HG03025 (cell line): ENCODE data around the gene CFAP100.

Experiments
- ATAC-seq: cut with Tn5 transposase; IDR thresholded peaks from one replicate; pipeline ENCODE4 v1.9.1; 2021; ENCODE audit warnings: mild to moderate bottlenecking, moderate library complexity; ENCODE audit not compliant: unreplicated experiment, low FRiP score

Gene CFAP100

DNA sequence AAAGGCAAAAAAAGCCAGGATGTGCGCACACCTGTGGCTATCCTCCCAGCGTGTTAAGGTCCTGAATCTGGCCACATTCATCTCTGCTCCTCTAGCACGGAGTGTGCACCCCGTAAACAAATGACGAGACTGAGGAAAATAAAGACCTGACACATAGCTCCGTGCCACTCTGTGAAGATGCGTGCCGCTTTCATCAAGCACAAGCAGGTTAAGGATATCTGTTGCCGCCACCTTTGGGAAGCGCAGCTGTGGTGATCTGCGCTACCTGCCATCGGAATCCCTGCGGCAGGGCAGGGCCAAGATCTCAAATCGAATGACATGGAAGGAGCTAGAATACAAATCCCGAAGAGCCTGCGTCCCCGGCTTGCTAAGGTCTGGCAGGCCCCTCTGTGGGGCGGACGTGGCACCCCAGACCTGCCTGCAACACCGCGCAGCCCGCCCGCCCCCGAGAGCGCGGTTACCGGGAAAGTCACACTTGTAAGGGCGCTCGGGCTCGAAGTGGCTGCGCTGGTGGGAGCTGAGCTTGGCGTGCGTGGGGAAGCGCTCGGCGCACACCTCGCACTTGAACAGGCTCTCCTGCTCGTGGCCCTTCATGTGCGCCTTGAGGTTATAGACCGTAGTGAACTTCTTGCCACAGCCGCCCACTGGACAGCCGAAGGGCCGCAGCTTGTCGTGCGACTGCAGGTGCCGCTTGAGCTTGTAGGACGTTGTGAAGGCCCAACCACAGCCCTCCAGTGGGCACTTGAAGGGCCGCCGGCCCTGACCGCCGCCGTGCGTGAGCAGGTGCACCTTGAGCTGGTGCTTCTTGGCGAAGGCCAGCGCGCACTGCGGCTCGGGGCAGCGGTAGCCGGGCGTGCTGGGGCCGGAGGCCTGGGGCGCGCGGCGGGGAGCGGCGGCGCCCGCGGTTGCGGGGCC lies 80.0 kb downstream of the CFAP100 start:
- ATAC-seq = peak; percentile 18

DNA sequence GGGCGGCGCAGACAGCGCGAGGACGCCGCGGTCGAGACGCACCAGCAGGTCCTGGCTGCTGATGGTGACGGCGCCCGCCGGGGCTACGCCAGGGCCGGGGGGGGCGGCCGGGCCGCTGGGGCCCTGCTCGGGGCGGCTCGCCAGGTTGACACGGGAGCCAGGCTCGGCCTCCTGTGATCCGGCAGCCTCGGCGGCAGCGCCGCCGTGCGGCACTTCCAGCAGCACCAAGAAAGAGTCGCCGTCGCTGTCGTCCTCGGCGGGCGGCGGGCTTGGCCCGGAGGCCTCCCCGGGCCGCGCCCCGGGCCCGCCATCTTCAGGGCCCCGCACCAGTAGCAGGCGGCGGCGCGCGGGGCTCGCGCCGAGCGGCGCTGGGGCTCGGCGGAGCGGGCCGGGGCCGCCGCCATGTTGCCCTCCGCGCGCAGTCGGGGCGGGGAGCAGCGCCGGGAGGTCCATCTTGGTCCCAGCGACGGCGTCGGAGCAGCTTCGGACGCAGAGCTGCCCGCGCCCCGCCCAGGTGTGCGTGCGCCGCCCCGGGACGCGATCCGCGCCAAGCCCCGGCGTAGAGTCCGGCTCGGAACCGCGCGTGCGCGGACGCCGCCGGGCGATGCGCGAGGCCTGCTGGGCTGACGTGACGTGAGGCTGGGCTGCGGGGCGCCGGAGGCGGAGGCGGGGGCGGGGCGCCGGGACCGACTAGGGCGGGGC lies 80.9 kb downstream of the CFAP100 start, which contains the start of gene ZXDC:
Gene ZXDC, minus strand, starts transcription at position 479 of the 702 bp plus-strand sequence. Its CDS starts 26 bp downstream, at position 453.
- peak; percentile 80 for ATAC-seq

DNA sequence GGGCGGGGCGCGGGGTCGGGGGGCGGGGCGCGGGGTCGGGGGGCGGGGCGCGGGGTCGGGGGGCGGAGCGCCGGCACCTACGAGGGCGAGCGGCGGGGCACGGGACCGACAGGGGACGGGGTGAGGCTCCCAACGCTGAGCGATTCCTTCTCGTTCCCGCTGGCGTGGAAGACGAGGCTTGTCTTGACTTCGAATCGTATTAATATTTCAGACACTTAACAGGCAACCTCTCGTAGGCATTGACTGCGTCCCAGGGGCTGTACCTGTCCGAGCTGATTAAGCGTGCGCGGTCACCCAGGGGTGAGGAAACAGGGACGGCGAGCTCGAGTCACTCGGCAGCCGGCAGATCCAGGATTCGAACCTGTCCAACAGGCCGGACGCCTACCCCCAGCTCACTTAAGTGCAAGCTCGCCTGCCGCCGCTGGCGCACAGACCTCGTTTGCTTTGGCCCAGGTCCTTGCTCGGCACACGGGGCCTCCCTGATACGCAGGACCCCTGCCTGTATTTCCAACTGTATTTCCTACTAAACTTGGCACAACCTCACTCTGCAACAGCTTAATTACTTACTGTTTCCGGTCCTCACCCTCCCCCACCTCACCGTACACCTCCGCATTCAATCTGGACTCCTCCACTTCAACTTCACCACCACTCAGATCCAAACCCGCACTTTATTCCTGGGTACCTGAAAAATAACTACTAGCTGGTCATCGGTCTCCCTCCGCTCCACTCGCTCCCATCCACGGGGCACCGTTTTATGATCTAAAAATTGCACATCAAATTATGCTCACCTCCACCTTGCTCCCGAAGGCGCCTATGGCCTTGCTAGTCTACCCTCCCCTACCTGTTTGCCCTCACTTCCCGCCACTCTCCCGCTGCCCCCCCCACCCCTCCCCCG lies 81.7 kb downstream of the CFAP100 start:
- ATAC-seq = peak; percentile 29

DNA sequence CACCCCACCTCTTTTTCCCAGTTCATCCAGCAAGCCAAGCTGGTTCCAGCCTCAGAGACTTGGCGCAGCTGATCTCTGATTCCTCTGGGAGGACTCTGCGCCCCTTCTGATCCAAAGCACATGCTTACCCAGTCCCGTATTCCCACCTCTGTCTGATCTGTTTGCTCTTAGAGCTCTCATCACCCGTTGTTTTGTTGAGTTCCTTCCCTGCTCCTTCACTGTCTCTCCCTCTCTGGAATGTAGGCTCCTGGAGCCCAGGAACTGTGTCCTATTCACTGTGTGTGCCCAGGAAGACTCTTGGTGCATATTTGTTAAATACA lies 82.3 kb downstream of the CFAP100 start:
- no peak for ATAC-seq

DNA sequence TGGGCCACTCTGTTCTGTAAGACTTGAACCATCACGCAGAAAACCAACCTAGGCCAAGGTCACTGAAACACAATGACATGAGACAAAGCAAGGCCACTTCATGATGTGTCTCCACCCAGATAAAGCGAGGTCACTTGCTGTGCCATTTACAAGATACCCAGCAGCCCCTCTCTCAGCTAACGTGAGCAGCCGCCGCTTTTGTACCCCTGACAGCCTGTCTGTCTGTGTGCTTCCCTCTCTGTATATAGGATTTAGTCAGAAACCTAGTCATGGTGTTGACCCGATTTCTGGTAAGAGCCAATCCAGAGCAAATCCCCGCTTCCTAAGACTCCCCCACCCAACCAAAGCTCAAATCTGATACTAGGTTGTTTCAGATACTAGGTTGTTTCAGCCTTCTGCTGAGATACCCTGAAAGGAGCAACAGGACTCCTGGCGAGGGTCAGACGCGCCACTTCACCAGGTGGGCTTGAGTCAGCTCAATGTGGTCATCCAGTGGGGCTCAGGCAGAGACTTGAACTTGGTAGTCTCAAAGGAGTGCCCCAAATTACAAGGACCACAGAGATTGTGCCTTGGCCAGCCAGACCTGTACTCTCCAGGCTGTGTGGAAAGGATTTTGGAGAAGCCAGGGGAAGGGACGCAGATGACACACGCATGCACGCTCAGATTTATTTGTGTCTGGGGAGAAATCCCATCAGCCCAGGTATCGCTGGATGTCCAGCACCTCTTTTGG lies 84.0 kb downstream of the CFAP100 start:
- ATAC-seq = no peak

DNA sequence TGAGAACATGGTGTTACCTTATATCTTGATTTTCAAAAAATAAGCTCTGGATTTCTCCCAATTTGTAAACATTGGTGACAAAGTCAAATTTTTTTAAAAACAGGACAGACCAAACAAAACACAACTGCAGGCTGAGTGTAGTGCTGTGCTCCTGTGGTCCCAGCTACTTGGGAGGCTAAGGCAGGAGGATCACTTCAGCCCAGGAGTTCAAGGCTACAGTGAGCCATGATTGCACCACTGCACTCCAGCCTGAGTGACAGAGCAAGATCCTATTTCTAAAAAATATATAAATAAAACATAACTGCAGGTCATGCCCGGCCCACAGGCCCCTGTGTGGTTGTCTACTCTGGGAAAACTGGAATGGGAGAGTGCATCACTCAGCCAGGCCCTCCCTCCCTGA lies 84.9 kb downstream of the CFAP100 start:
- no peak for ATAC-seq

DNA sequence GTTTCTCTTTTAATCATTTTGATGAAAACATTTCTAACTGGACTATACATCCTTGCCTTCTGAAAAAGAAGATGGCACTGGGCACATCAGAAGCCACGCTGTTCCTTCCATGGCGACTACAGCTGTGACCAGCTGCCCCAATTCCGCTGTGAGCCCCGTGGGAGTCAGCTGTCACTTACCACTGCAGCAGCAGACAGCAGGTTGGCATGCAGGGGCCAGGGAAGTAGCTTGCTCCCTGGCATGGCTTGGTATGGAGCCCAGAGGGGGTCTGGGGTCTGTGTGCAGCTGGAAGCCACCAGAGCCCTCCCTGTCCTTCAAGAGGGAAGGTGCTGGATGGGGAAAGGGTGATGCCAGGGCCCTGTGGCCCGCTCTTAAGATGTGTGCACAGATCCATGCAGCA lies 85.5 kb downstream of the CFAP100 start:
- ATAC-seq = no peak

DNA sequence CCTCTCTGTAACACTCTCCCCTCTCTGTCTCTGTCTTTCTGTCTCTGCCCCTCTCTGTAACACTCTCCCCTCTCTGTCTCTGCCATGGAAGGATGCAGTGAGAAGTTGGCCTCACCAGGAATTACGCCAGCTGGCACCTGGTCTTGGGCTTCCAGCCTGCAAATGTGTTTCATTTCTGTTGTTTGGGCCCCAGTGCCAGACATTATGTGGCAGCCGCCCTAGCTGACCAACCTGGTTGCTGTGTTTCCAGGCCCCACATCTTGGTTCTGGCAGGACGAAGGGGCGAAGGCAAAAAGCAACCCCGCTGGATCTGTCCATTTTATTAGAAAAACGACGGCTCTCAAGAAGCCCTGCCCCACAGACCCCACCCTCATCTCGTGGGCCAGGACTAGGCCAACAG lies 86.2 kb downstream of the CFAP100 start:
- no peak for ATAC-seq

DNA sequence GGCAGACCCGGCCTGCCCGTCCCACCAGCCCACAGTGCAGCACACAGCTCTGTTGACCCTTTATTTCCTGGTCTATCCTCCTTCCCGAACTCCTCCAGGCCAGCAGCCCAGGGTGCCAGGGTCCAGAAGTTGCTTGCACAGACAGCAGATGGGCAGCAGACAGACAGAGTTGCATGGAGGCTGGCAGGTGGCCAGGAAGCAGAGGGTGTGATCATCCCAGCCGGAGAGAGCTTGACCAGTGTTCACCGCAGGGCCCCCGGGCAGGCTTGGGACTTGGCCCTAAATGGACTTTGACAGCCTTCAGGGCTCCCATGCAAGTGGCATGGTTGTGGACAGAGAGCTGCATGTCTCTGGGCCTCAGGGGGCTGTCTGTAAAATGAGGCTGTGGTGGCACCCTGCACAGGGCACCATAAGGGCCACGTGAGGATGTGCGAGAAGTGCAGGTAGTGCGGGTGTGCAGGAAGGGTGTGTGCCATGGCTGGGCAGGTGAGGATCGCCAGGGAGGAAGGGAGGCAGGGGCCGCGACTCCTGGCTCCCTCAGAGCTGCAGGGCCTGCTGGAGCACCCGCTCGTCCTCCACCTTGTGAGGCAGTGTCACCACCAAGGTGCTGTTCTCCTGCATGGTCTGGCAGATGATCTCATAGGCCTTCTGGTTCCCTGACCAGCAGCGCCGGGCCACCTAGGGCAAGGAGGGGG lies 87.2 kb downstream of the CFAP100 start:
- ATAC-seq = no peak

DNA sequence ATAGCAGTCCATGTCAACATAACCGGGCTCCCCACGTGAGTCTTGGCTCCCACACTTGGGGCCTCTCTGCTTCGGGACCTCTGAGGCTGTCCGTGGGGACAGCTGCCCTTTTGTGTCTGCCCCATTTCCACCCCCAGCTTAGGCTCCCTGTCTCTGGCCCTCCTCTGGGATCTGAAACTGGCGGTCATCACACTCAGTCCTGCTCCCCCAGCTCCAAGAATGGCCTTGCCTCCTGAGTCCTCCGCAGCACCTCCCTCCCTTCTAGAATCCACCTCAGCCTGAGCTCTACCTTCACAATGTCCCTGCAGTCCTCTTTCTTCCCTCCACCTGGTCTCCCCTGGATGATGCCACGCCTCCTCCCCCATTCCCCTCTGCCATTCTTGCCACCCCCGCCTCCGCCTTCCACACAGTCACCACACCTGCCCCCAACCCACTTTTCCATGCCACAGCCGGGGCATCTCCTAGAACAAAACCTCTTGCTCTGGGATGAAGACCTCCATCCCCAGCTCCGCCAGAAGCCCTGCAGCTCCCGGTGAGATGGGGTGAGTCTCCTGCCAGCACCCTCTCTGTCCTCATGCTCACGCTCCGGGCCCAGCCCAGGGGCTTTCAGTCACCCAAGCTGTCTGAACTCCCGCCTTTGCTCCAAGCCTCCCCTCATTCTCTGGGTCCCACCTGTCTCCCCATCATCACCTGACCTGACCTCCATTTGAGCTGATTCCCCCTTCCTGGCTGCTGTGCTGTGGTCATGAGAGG lies 88.0 kb downstream of the CFAP100 start:
- ATAC-seq = no peak

DNA sequence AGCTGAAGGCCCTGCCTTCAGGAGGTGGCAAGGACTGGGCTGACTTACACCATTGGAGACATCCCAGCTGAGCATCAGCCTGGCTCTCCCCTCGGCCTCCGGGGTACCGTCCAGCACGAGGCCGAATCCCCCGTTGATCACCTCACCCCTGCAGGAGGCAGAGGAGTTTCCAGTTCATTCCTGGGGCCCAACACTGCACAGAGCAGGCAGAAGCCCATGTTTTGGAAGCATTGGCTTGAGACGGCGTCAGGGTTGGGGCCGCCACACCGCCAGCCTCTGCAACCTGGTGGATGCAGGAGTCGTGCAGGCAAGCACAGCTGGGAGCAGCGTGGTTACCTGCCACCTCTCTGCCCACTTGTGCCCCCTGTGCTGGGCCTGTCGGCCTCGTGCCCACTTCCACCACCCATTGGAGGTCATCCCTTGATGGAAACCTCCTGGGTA lies 88.6 kb downstream of the CFAP100 start:
- no peak for ATAC-seq

DNA sequence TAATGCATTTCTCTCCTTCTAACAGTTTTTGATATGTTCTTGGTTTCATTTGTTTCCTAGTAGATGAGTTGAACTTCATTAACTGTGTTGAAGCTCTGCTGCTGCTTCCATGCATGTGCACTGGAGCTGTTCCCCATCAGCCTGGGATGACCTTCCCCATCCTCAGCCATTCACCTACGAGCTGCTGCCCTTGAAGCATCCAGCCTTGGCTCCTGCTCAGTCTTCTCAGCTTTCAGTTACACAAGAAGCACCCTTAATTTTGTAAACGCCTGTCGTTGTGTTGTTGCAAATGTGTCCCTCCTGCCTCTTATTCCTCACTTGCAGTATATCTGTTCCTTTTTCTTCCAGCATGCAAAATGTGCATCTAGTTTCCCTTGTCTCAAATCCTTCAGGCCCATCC lies 89.4 kb downstream of the CFAP100 start:
- ATAC-seq = no peak

DNA sequence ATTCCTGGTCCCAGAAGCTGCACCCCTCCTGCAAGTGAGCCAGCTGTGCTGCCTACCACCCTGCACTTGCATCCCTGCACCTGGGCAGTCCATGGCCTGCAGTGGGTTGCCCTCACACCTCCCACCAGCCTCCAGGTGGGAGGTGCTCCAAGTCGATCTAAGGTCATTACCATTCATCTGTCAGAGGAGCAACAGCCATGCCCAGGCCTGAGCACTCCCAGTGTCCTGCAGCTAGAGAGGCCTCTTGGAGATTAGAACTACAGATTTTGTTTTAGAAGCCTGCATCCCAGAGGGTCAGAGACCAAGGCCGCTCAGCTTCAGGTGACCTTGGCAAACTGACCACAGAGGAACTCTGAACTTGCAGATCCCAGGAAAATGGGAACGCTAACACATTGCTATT lies 90.0 kb downstream of the CFAP100 start:
- no peak for ATAC-seq

DNA sequence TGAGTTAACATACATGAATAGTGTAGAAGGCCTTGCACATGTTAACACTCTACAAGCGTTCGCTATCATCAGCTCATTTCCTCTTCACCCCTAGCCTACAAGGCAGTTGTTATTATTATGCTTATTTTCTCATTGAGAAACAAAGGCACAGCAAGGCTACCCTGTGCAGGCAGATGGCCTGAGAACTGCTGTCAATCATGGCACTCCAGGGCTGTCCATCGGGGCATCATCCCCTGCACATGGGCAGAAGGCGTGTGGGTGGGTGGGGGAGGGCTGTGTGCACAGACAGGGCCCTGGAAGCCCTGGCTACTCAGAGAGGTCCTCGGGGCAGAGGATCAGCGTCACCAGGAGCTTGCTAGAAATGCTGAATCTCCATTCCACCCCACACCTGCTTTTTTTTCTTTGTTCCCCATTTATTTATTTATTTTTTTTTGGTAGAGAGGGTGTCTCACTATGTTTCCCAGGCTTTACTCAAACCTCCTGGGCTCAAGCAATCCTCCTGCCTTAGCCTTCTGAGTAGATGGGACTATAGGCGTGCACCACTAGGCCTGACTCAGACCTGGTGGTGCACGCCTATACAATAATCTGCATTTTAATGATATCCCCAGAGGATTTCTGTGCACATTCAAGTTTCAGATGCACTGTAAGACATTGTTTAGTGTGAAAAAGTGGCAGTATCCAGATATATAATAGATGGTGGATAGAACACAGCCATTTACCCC lies 90.6 kb downstream of the CFAP100 start:
- no peak for ATAC-seq

DNA sequence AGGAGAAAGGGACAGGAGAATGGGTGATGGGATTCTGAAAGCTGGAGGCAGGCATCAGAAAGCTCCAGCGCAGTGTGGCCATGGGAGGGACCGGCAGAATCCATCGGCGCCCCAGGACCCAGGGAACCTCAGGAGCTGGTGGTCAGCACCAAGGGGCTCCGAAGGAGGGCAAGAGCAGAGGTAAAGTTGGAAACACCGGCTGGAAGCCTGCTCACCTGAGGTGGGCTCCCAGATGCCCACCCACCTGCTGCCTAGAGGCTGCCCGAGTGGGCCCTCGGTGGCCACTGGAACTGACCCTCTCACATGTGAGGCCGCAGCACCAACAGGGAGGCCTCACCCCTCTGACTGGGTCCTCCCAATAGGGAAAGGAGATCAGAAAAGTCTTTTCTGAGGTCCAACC lies 91.2 kb downstream of the CFAP100 start:
- ATAC-seq = no peak
